ENCODE results near the gene ZC3HAV1. TPM values are rescaled to one million over a fixed set of nuclear protein-coding genes. Genes with fewer than 3 reads are reported as not detected.

ZC3HAV1 gene
- total and polyA plus RNA-seq, 2 of the 13 experiments (the other 11 are each of a cell fraction or from before 2014, with no cell fraction given) = 12.7 to 23.7 TPM

DNA sequence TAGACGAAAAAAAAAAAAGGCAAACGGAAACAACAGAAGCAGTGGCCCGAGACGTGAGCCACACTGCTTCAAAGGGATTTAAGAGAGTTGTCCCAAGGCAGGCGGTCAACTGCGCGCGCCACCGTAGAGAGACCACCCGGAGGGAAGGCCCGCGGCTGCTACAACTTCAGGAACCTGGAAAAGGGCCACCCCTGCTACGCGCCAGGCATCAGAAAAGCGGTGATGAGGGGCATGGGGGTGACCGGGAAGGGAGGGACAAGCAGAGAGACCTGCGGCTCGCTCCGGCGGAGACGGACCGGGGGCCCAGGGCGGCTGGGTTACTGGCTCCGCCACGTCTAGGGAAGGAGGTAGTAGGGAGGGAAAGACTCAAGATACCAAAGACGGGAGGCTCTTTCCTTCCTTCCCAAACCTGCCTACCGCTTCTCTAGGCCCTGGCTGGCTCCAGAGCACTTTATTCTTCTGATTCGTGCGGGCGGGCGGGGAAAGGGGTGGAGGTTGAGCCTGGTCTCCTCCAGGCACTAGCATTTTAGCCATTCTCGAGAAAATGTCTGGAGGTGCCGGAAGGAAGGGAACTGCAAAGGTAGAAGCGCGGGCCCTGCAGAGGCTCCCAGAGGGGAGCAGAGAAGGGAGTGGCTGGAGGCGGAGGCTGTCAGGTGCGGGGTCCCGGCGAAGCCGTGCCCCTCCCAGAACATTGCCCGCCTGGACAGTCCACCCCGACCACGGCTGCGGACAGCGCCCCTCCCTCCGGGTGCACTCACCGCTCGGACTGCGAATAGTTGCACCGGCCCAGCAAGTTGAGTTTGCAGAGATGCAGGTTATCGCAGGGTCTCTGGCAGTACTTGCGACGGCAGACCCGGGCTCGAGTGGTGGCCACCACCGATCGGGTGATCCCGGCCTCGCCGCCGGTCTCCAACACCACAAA, 993 bp downstream of the ZC3HAV1 start (continued):
- TF ChIP-seq U2AF2 (IDR thresholded peaks at IDR 0.05; ENCODE audit: low read depth, low read length) = 0 out of 2 replicates have a peak, but pooled peaks have one; percentile 5
- TF ChIP-seq, protein P1, sequence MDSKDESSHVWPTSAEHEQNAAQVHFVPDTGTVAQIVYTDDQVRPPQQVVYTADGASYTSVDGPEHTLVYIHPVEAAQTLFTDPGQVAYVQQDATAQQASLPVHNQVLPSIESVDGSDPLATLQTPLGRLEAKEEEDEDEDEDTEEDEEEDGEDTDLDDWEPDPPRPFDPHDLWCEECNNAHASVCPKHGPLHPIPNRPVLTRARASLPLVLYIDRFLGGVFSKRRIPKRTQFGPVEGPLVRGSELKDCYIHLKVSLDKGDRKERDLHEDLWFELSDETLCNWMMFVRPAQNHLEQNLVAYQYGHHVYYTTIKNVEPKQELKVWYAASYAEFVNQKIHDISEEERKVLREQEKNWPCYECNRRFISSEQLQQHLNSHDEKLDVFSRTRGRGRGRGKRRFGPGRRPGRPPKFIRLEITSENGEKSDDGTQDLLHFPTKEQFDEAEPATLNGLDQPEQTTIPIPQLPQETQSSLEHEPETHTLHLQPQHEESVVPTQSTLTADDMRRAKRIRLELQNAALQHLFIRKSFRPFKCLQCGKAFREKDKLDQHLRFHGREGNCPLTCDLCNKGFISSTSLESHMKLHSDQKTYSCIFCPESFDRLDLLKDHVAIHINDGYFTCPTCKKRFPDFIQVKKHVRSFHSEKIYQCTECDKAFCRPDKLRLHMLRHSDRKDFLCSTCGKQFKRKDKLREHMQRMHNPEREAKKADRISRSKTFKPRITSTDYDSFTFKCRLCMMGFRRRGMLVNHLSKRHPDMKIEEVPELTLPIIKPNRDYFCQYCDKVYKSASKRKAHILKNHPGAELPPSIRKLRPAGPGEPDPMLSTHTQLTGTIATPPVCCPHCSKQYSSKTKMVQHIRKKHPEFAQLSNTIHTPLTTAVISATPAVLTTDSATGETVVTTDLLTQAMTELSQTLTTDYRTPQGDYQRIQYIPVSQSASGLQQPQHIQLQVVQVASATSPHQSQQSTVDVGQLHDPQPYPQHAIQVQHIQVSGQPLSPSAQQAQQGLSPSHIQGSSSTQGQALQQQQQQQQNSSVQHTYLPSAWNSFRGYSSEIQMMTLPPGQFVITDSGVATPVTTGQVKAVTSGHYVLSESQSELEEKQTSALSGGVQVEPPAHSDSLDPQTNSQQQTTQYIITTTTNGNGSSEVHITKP (CRISPR knock-in tag; IDR thresholded peaks at IDR 0.05; ENCODE audit: low read depth) = no peak; the same call in 1 of the 2 replicates
- TF ChIP-seq, protein P2, sequence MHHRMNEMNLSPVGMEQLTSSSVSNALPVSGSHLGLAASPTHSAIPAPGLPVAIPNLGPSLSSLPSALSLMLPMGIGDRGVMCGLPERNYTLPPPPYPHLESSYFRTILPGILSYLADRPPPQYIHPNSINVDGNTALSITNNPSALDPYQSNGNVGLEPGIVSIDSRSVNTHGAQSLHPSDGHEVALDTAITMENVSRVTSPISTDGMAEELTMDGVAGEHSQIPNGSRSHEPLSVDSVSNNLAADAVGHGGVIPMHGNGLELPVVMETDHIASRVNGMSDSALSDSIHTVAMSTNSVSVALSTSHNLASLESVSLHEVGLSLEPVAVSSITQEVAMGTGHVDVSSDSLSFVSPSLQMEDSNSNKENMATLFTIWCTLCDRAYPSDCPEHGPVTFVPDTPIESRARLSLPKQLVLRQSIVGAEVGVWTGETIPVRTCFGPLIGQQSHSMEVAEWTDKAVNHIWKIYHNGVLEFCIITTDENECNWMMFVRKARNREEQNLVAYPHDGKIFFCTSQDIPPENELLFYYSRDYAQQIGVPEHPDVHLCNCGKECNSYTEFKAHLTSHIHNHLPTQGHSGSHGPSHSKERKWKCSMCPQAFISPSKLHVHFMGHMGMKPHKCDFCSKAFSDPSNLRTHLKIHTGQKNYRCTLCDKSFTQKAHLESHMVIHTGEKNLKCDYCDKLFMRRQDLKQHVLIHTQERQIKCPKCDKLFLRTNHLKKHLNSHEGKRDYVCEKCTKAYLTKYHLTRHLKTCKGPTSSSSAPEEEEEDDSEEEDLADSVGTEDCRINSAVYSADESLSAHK (CRISPR knock-in tag; IDR thresholded peaks at IDR 0.05; ENCODE audit: borderline replicate concordance) = no peak
- no peak for TF ChIP-seq YY1 (IDR thresholded peaks at IDR 0.05; ENCODE audit: insufficient read depth, insufficient replicate concordance, low read depth, low read length)
- TF ChIP-seq ZNF468 (CRISPR knock-in tag; IDR thresholded peaks at IDR 0.05) = peak; percentile 77; the same call in 1 of the 2 replicates
- TF ChIP-seq, protein P3, sequence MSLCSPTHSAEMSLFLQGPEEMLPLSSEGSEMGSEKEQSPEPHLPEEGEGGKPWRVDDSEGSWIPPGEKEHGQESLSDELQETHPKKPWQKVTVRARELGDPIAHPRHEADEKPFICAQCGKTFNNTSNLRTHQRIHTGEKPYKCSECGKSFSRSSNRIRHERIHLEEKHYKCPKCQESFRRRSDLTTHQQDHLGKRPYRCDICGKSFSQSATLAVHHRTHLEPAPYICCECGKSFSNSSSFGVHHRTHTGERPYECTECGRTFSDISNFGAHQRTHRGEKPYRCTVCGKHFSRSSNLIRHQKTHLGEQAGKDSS (CRISPR knock-in tag; IDR thresholded peaks at IDR 0.05; ENCODE audit: borderline replicate concordance, low read depth) = 0 out of 2 replicates have a peak, but pooled peaks have one; percentile 38
- TF ChIP-seq, protein P4, sequence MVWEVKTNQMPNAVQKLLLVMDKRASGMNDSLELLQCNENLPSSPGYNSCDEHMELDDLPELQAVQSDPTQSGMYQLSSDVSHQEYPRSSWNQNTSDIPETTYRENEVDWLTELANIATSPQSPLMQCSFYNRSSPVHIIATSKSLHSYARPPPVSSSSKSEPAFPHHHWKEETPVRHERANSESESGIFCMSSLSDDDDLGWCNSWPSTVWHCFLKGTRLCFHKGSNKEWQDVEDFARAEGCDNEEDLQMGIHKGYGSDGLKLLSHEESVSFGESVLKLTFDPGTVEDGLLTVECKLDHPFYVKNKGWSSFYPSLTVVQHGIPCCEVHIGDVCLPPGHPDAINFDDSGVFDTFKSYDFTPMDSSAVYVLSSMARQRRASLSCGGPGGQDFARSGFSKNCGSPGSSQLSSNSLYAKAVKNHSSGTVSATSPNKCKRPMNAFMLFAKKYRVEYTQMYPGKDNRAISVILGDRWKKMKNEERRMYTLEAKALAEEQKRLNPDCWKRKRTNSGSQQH (CRISPR knock-in tag; IDR thresholded peaks at IDR 0.05; ENCODE audit: low read depth) = 0 out of 2 replicates have a peak, but pooled peaks have one; percentile 62
- TF ChIP-seq, protein P5, sequence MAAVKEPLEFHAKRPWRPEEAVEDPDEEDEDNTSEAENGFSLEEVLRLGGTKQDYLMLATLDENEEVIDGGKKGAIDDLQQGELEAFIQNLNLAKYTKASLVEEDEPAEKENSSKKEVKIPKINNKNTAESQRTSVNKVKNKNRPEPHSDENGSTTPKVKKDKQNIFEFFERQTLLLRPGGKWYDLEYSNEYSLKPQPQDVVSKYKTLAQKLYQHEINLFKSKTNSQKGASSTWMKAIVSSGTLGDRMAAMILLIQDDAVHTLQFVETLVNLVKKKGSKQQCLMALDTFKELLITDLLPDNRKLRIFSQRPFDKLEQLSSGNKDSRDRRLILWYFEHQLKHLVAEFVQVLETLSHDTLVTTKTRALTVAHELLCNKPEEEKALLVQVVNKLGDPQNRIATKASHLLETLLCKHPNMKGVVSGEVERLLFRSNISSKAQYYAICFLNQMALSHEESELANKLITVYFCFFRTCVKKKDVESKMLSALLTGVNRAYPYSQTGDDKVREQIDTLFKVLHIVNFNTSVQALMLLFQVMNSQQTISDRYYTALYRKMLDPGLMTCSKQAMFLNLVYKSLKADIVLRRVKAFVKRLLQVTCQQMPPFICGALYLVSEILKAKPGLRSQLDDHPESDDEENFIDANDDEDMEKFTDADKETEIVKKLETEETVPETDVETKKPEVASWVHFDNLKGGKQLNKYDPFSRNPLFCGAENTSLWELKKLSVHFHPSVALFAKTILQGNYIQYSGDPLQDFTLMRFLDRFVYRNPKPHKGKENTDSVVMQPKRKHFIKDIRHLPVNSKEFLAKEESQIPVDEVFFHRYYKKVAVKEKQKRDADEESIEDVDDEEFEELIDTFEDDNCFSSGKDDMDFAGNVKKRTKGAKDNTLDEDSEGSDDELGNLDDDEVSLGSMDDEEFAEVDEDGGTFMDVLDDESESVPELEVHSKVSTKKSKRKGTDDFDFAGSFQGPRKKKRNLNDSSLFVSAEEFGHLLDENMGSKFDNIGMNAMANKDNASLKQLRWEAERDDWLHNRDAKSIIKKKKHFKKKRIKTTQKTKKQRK (IDR thresholded peaks at IDR 0.05; ENCODE audit: low read length) = no peak
- TF ChIP-seq CC2D1A (CRISPR knock-in tag; IDR thresholded peaks at IDR 0.05) = no peak
